GM18526 (cell line): ENCODE measurements around the gene SH3BP5L.

Experiments
- POLR2A ChIP-seq: IDR thresholded peaks from 3 replicates; pipeline ENCODE4 v1.6.1; 2011; ENCODE audit not compliant: insufficient read length; ENCODE audit errors: extremely low read depth

The SH3BP5L gene

GRCh38 chr1:248856176-248856575 lies 30.5 kb upstream of the SH3BP5L start:
- no peak for TF ChIP-seq POLR2A

- TF ChIP-seq POLR2A: no peak
Observed at GRCh38 chr1:248855580-248855979, 29.9 kb upstream of the SH3BP5L start.

GRCh38 chr1:248853663-248854375 lies 28.1 kb upstream of the SH3BP5L start:
- TF ChIP-seq POLR2A: no peak

- TF ChIP-seq POLR2A: no peak
Observed at GRCh38 chr1:248852481-248853405, 27.0 kb upstream of the SH3BP5L start.

GRCh38 chr1:248851390-248851789 lies 25.7 kb upstream of the SH3BP5L start:
- no peak for TF ChIP-seq POLR2A

GRCh38 chr1:248850536-248851251 lies 25.0 kb upstream of the SH3BP5L start:
- no peak for TF ChIP-seq POLR2A

GRCh38 chr1:248850124-248850523 lies 24.4 kb upstream of the SH3BP5L start:
- no peak for TF ChIP-seq POLR2A

GRCh38 chr1:248849637-248850036 lies 23.9 kb upstream of the SH3BP5L start:
- TF ChIP-seq POLR2A: no peak

DNA sequence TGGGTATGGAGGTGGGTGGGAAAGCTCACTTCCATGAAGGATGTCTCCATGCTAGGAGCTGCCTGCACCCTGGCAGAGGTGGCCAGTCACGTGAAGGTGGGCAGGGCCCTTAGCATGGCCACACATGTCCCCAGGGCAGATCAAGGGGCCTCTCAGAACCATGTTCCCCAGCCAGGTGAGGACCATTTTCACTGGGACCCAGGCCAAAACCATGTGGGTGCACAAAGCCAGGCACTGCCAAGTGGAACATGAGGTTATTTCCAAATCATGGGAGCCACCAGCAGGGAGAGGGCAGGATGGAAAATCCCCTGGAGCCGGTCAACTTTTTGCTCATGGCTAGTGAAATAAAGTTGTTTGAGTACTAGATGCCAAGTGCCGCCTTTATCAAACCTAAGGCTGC lies 23.4 kb upstream of the SH3BP5L start:
- no peak for TF ChIP-seq POLR2A

- no peak for TF ChIP-seq POLR2A
Observed at GRCh38 chr1:248848602-248849001, 22.9 kb upstream of the SH3BP5L start.

DNA sequence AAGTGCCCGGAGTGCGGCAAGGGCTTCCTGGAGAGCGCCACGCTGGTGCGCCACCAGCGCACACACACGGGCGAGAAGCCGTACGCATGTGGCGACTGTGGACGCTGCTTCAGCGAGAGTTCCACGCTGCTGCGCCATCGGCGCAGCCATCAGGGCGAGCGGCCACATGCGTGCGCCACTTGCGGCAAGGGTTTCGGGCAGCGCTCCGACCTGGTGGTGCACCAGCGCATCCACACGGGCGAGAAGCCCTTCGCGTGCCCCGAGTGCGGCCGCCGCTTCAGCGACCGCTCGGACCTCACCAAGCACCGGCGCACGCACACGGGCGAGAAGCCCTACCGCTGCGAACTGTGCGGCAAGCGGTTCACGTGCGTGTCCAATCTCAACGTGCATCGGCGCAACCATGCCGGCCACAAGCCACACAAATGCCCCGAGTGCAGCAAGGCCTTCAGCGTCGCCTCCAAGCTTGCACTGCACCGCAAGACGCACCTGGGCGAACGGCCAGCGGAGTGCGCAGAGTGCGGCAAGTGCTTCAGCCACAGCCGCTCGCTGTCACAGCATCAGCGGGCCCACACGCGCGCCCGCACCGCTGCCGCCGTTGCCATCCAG lies 22.3 kb upstream of the SH3BP5L start:
- no peak for TF ChIP-seq POLR2A

DNA sequence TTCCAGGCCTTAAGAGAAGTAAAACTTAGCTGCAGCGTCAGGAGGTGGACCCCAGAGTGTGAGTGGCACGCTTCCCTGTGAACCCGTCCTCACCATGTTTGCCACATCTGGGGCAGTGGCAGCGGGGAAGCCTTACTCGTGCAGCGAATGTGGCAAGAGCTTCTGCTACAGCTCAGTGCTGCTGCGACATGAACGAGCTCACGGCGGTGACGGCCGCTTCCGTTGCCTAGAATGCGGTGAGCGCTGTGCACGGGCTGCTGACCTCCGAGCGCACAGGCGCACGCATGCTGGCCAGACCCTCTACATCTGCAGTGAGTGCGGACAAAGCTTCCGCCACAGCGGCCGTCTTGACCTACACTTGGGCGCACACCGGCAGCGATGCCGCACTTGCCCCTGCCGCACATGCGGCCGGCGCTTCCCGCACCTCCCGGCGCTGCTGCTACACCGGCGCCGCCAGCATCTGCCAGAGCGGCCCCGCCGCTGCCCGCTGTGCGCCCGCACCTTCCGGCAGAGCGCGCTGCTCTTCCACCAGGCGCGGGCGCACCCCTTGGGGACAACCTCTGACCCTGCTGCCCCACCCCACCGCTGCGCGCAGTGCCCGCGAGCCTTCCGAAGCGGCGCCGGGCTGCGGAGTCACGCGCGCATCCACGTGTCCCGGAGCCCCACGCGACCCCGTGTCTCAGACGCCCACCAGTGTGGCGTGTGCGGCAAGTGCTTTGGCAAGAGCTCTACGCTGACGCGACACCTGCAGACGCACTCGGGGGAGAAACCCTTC lies 21.7 kb upstream of the SH3BP5L start:
- no peak for TF ChIP-seq POLR2A

DNA sequence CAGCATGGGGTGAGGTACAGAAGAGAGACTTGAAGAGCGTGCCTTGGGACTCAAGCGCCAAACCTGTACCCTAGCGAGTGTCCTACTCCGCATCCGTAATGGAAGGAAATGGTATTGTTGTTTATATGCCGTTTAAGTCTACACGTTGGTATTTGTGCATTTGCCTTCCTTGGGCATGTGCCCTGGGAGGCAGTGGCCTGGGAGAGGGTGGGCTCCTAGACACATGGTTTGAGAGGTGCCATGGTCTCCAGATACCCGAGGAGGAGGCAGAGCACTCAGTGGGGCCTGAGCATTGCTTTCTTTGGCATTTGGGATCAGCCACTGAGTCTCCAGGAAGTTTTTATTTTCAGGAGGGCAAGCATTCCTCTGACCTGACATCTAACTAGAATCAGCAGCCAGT lies 18.8 kb upstream of the SH3BP5L start:
- no peak for TF ChIP-seq POLR2A

DNA sequence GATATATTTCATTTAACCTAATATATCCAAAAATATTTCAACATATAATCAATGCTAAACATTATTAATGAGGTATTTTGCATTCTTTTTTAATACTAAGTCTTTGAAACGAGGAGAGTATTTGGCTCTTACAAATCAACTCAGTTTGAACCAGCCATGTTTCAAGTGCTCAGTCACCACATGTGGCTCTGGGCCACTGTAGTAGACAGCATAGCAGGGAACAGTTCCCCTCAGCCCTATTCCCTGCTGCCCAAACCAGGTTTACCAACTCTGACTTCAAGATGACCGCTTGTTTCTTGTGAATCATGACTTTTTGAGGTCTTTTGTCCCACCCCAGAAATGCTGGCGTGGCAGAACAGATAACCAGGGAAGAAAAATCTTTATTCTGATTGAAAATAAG lies 18.0 kb upstream of the SH3BP5L start:
- no peak for TF ChIP-seq POLR2A
